Sigmoid colon (tissue), 7 donors: Measurements from ENCODE around the gene CNTN4. TPM values are rescaled to one million over a fixed set of nuclear protein-coding genes. Genes with fewer than 3 reads are reported as not detected.
A peak's percentile ranks its signal among the peaks of the same experiment; 100 is the strongest.

Experiments used
- DNase-seq: peaks from one replicate; pipeline ENCODE4 v3.0.0-alpha.2; 2019
- H3K27ac ChIP-seq, 4 donors: fragments of 200-600 bp; sonication (generic); one replicate each; pipeline ENCODE4 v1.5.1; 2016 to 2019; ENCODE audit warnings: mild to moderate bottlenecking in 1 of 4
- H3K27me3 ChIP-seq, 3 donors: fragments of 200-600 bp; sonication (generic); one replicate each; pipeline ENCODE4 v1.5.1; 2019; ENCODE audit warnings: mild to moderate bottlenecking in 1 of 3
- H3K36me3 ChIP-seq, 4 donors: fragments of 200-600 bp; sonication (generic); one replicate each; pipeline ENCODE4 v1.5.1; 2016 to 2019
- H3K4me1 ChIP-seq, 4 donors: fragments of 200-600 bp; sonication (generic); one replicate each; pipeline ENCODE4 v1.5.1; 2017 to 2019
- H3K4me3 ChIP-seq, 4 donors: fragments of 200-600 bp; sonication (generic); one replicate each; pipeline ENCODE4 v1.5.1; 2017 to 2019; ENCODE audit warnings: mild to moderate bottlenecking in 2 of 4, moderate library complexity in 1 of 4
- H3K9me3 ChIP-seq, 4 donors: fragments of 200-600 bp in 3 of 4; sonication (generic) in 3 of 4; one replicate each; pipeline versions ENCODE4 v1.5.1 to v1.6.1; 2013 to 2019
- EP300 ChIP-seq, 4 donors: sonication (generic); formaldehyde crosslinking; IDR thresholded peaks; one replicate each; pipeline ENCODE4 v1.6.1; 2017; ENCODE audit warnings: antibody characterized with exemption in 4 of 4
- POLR2A ChIP-seq, 2 donors: fragments of 450-650 bp; IDR thresholded peaks; one replicate each; pipeline ENCODE4 v1.6.1; 2016; ENCODE audit warnings: antibody characterized with exemption in 2 of 2, mild to moderate bottlenecking in 2 of 2, moderate library complexity in 2 of 2
- POLR2AphosphoS5 ChIP-seq, 4 donors: sonication (generic); formaldehyde crosslinking; IDR thresholded peaks; one replicate each; pipeline ENCODE4 v1.6.1; 2017; ENCODE audit warnings: antibody characterized with exemption in 4 of 4
- WGBS, 2 donors: extraction: QIAGEN DNeasy Blood & Tissue Kit; methylation state at CpG; one replicate each; pipeline ENCODE4 v1.1.7; 2013; 5-methylcytosine and 5-hydroxymethylcytosine counted together
- intact Hi-C: fragments of 100-400 bp; cut with DNase I; formaldehyde crosslinking; loops from one replicate; pipeline ENCODE4 v1.15.1; 2023
- polyA plus RNA-seq, 3 donors: library from polyadenylated mRNA; stranded (reverse); fragments of 200-250 nt; gene quantifications; one replicate each; pipeline ENCODE4 v1.2.3, GENCODE V29; 2013
- total RNA-seq, 4 donors: library from RNA; depleted of rRNA; stranded (reverse); fragments of >200 nt; gene quantifications; one replicate each; pipeline ENCODE4 v1.1.0, GENCODE V29; 2016
- TF ChIP-seq, protein P1 (sequence below), 4 experiments: fragments of 450-650 bp in 3 of 4; fragments of 200-600 bp in 1 of 4; IDR thresholded peaks; one replicate each; pipeline ENCODE4 v1.5.1; 2016 to 2019; ENCODE audit warnings: antibody characterized with exemption in 4 of 4, mild to moderate bottlenecking in 3 of 4, moderate library complexity in 2 of 4
- donor health status: healthy with polysubstance abuse.
- donor health status: Bipolar disorder and iron deficiency.
- donor health status: healthy.

Gene CNTN4
- total and polyA plus RNA-seq, 7 donors, result 1.4 to 10.0 (median 7.5) TPM

DNA sequence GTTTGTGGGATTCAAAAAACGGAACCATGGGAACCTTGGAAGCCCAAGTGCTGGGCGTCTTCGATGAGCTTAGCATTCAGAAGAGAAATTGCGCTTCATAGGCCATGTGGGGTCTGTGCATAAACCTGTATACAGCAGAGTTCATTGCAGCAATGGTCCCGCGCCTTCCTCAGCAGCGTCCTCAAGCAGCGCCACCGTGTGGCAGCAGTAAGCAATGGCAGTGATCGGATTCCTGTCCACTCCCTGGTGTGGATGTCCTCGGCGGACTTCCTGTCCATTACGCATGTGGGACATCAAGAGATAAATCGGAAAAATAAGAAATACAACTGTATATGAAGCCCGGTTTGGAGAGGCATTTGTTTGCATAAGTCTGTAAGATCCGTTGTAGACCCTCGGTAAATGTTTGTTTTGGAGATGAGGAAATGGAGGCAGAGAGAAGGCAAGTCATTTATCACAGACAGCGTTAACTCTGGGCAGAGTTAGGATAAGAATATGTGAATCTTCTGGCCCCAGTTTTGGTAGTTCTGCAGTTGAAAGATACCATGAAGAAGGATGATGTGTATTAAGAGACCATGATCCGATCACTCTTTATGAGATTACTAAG, 57.7 kb downstream of the CNTN4 start:
- TF ChIP-seq, protein P1, sequence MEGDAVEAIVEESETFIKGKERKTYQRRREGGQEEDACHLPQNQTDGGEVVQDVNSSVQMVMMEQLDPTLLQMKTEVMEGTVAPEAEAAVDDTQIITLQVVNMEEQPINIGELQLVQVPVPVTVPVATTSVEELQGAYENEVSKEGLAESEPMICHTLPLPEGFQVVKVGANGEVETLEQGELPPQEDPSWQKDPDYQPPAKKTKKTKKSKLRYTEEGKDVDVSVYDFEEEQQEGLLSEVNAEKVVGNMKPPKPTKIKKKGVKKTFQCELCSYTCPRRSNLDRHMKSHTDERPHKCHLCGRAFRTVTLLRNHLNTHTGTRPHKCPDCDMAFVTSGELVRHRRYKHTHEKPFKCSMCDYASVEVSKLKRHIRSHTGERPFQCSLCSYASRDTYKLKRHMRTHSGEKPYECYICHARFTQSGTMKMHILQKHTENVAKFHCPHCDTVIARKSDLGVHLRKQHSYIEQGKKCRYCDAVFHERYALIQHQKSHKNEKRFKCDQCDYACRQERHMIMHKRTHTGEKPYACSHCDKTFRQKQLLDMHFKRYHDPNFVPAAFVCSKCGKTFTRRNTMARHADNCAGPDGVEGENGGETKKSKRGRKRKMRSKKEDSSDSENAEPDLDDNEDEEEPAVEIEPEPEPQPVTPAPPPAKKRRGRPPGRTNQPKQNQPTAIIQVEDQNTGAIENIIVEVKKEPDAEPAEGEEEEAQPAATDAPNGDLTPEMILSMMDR (IDR thresholded peaks at IDR 0.05), result peak in 1 of 4 experiments; percentile 15
- no peak for TF ChIP-seq EP300 (IDR thresholded peaks at IDR 0.05)
- no peak for TF ChIP-seq POLR2AphosphoS5 (IDR thresholded peaks at IDR 0.05)
- no peak for TF ChIP-seq POLR2A (IDR thresholded peaks at IDR 0.05)
- Histone ChIP-seq H3K36me3 (no peaks in the 10 kb centered on the region), H3K4me3 (no peak overlapping the region), H3K27ac (no peak overlapping the region), H3K4me1 (no peaks in the 10 kb centered on the region), H3K27me3 (no peaks in the 10 kb centered on the region), H3K9me3 (no peaks in the 10 kb centered on the region)
- WGBS, 2 donors, result 64% methylated on average over 19 of the region's 19 CpGs
- intact Hi-C loops, result no loop called here
- no peak for DNase-seq

- TF ChIP-seq POLR2AphosphoS5 (IDR thresholded peaks at IDR 0.05) (no peak), EP300 (IDR thresholded peaks at IDR 0.05) (no peak)
- TF ChIP-seq, protein P1 (IDR thresholded peaks at IDR 0.05), result no peak
- no peak overlapping the region for H3K4me3 ChIP-seq
- no peaks in the 10 kb centered on the region for H3K4me1 ChIP-seq
- no peak for DNase-seq
- no peaks in the 10 kb centered on the region for H3K36me3 ChIP-seq
- H3K9me3 ChIP-seq, result no peaks in the 10 kb centered on the region
- 69 to 86% methylated on average over 3 of the region's 3 CpGs for WGBS, 2 donors
- H3K27me3 ChIP-seq, result no peaks in the 10 kb centered on the region
- intact Hi-C loops, result no loop called here
- H3K27ac ChIP-seq, result no peak overlapping the region
Observed at GRCh38 chr3:2158828-2159227, 60.2 kb downstream of the CNTN4 start.

GRCh38 chr3:2166552-2166951, 67.9 kb downstream of the CNTN4 start:
- Histone ChIP-seq H3K36me3 (no peaks in the 10 kb centered on the region), H3K27ac (no peak overlapping the region), H3K9me3 (no peaks in the 10 kb centered on the region), H3K4me3 (no peak overlapping the region), H3K4me1 (no peaks in the 10 kb centered on the region), H3K27me3 (no peaks in the 10 kb centered on the region)
- WGBS, 2 donors, result 57 to 63% methylated on average over 3 of the region's 3 CpGs
- DNase-seq, result no peak
- intact Hi-C loops, result no loop called here
- no peak for TF ChIP-seq POLR2A (IDR thresholded peaks at IDR 0.05)
- TF ChIP-seq, protein P1 (IDR thresholded peaks at IDR 0.05), result no peak
- no peak for TF ChIP-seq EP300 (IDR thresholded peaks at IDR 0.05)

DNA sequence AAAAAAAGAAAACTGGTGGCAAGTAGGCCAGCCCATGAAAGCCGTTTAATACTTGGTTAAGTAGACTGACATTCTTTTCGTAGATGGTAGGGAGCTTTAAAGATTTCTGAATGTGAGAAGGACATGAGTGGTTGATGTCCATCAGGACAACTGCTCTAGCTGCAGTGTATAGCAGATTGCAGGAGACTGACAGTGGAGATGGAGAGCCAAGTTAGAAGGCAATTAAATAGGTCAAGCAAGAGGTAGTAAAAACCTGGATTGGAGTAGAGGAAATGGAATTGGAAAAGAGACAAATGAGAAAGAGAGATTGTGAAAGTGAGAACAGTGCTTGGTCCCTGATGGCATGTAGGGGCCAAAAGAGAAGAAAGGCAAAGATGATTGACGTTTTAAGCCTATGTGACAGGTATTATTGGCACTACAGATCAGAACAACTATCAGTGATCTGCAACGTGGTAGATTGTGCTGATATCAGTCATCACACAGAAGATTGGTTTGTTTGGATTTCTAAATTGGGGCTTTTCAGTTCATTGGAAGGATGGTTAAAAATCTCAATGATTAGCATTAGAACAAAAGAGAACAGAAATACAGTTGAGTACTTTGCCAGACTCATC, 74.0 kb downstream of the CNTN4 start:
- no peak overlapping the region for H3K4me3 ChIP-seq
- H3K4me1 ChIP-seq, result no peaks in the 10 kb centered on the region
- intact Hi-C loops, result no loop called here
- peaks cover 0 to 8% (median 2%) of the 10 kb centered on the region in 4 donors for H3K9me3 ChIP-seq
- H3K36me3 ChIP-seq, result no peaks in the 10 kb centered on the region
- DNase-seq, result no peak
- WGBS, 2 donors, result 74 to 84% methylated on average over 4 of the region's 4 CpGs
- no peaks in the 10 kb centered on the region for H3K27me3 ChIP-seq
- no peak for TF ChIP-seq POLR2A (IDR thresholded peaks at IDR 0.05)
- TF ChIP-seq EP300 (IDR thresholded peaks at IDR 0.05), result no peak
- TF ChIP-seq, protein P1 (IDR thresholded peaks at IDR 0.05), result no peak
- no peak for TF ChIP-seq POLR2AphosphoS5 (IDR thresholded peaks at IDR 0.05)
- H3K27ac ChIP-seq, result no peak overlapping the region

GRCh38 chr3:2180634-2181033, 82.0 kb downstream of the CNTN4 start:
- DNase-seq, result no peak
- no peaks in the 10 kb centered on the region for H3K9me3 ChIP-seq
- no peak overlapping the region for H3K4me3 ChIP-seq
- intact Hi-C loops, result no loop called here
- no peaks in the 10 kb centered on the region for H3K27me3 ChIP-seq
- no peaks in the 10 kb centered on the region for H3K36me3 ChIP-seq
- TF ChIP-seq EP300 (IDR thresholded peaks at IDR 0.05), result no peak
- TF ChIP-seq, protein P1 (IDR thresholded peaks at IDR 0.05), result no peak
- TF ChIP-seq POLR2AphosphoS5 (IDR thresholded peaks at IDR 0.05), result no peak
- TF ChIP-seq POLR2A (IDR thresholded peaks at IDR 0.05), result no peak
- no peak overlapping the region for H3K27ac ChIP-seq
- H3K4me1 ChIP-seq, result no peaks in the 10 kb centered on the region
- WGBS, 2 donors, result 88 to 95% methylated on average over 2 of the region's 2 CpGs
